ENCODE results near the gene LMF1. TPM values are rescaled to one million over a fixed set of nuclear protein-coding genes. Genes with fewer than 3 reads are reported as not detected.

The LMF1 gene
- total RNA-seq, 4 donors from 2014 or later, result 14.9 to 33.7 (median 27.1) TPM

- no peak for DNase-seq (ENCODE audit: low spot score)
- no peak for ATAC-seq (ENCODE audit: low FRiP score)
- no peak for TF ChIP-seq CTCF (IDR thresholded peaks at IDR 0.05)
These were observed 69.6 kb downstream of the LMF1 start for GRCh38 chr16:901149-901548.

DNA sequence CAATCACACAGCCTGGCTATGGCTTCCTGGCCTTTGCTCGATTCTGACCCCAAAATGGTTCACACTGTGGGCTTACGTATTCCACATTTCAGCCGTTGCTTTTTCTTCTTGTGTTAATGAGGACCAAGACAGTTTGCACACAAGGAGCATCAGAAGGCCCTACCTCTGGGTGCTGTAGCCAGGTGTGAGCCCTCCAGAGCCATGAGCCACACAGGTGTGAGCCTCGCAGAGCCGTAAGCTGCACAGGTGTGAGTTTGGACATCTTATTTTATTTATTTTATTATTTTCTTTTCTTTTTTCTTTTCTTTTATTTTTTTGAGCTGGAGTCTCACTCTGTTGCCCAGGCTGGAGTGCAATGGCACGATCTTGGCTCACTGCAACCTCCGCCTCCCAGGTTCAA, 70.6 kb downstream of the LMF1 start:
- no peak for DNase-seq (ENCODE audit: low spot score)
- no peak for ATAC-seq (ENCODE audit: low FRiP score)

DNA sequence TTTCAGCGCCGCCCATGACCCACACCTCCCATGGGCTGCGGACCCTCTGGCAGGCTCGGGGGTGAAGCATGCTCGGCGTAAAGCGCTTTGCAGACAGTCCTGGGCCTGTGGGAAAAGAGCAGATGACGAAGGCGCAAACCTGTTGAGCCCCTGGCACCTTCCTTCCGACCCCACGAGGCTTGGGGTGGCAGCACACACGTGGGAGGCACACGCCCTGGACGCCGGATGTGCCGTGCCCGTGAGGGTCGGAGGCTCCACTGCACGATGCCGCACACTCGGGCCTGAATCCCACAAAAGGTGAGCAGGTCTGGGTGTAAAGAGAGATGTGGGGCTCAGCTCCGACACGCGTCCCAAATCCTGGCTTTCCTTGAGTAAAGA, 71.1 kb downstream of the LMF1 start:
- no peak for TF ChIP-seq CTCF (IDR thresholded peaks at IDR 0.05)
- ATAC-seq (ENCODE audit: low FRiP score), result no peak
- no peak for DNase-seq (ENCODE audit: low spot score)

More for the DNA sequence above, 70.6 kb downstream of the LMF1 start:
- no peak for TF ChIP-seq CTCF (IDR thresholded peaks at IDR 0.05)

- ATAC-seq (ENCODE audit: low FRiP score), result no peak
- TF ChIP-seq CTCF (IDR thresholded peaks at IDR 0.05), result no peak
- no peak for DNase-seq (ENCODE audit: low spot score)
These were observed 71.8 kb downstream of the LMF1 start for GRCh38 chr16:898761-899682.

GRCh38 chr16:898216-898615, 72.6 kb downstream of the LMF1 start:
- ATAC-seq (ENCODE audit: low FRiP score), result no peak
- no peak for TF ChIP-seq CTCF (IDR thresholded peaks at IDR 0.05)
- DNase-seq (ENCODE audit: low spot score), result no peak

- DNase-seq (ENCODE audit: low spot score), result no peak
- TF ChIP-seq CTCF (IDR thresholded peaks at IDR 0.05), result no peak
- no peak for ATAC-seq (ENCODE audit: low FRiP score)
These were observed 73.1 kb downstream of the LMF1 start for GRCh38 chr16:897701-898100.

GRCh38 chr16:897200-897543, 73.6 kb downstream of the LMF1 start:
- no peak for TF ChIP-seq CTCF (IDR thresholded peaks at IDR 0.05)
- no peak for DNase-seq (ENCODE audit: low spot score)
- no peak for ATAC-seq (ENCODE audit: low FRiP score)
